ENCODE measurements around the gene SEC14L2. TPM values are rescaled to one million over a fixed set of nuclear protein-coding genes. Genes with fewer than 3 reads are reported as not detected.
A peak's percentile ranks its signal among the peaks of the same experiment; 100 is the strongest.

The SEC14L2 gene
- total RNA-seq, 1 experiment from 2014 or later: 4.2 TPM

- no peak for DNase-seq
- Histone ChIP-seq H3K4me3 (ENCODE audit: insufficient read depth, low read depth, low read length) (no peak overlapping the region), H3K27me3 (ENCODE audit: control insufficient read depth, insufficient read depth, low read length) (no peaks in the 10 kb centered on the region)
Observed at GRCh38 chr22:30406400-30406799, 9.6 kb downstream of the SEC14L2 start.

GRCh38 chr22:30408388-30409102 is 11.7 kb downstream of the SEC14L2 start:
- H3K4me3 ChIP-seq (ENCODE audit: insufficient read depth, low read depth, low read length): no peak overlapping the region
- H3K27me3 ChIP-seq (ENCODE audit: control insufficient read depth, insufficient read depth, low read length): no peaks in the 10 kb centered on the region
- no peak for DNase-seq
- H3K36me3 ChIP-seq (replicated peaks; ENCODE audit: control insufficient read depth, insufficient read depth, low read length): peaks cover 7% of the 10 kb centered on the region

More at GRCh38 chr22:30406400-30406799, 9.6 kb downstream of the SEC14L2 start:
- peaks cover 6% of the 10 kb centered on the region for H3K36me3 ChIP-seq (replicated peaks; ENCODE audit: control insufficient read depth, insufficient read depth, low read length)

- Histone ChIP-seq H3K4me3 (ENCODE audit: insufficient read depth, low read depth, low read length) (no peak overlapping the region), H3K36me3 (replicated peaks; ENCODE audit: control insufficient read depth, insufficient read depth, low read length) (peaks cover 10% of the 10 kb centered on the region), H3K27me3 (ENCODE audit: control insufficient read depth, insufficient read depth, low read length) (no peaks in the 10 kb centered on the region)
- no peak for DNase-seq
Observed at GRCh38 chr22:30411780-30412179, 15.0 kb downstream of the SEC14L2 start.

- Histone ChIP-seq H3K36me3 (replicated peaks; ENCODE audit: control insufficient read depth, insufficient read depth, low read length) (peaks cover 8% of the 10 kb centered on the region), H3K27me3 (ENCODE audit: control insufficient read depth, insufficient read depth, low read length) (no peaks in the 10 kb centered on the region), H3K4me3 (ENCODE audit: insufficient read depth, low read depth, low read length) (no peak overlapping the region)
- no peak for DNase-seq
Observed at GRCh38 chr22:30413001-30413400, 16.2 kb downstream of the SEC14L2 start.

GRCh38 chr22:30413745-30414524 is 17.1 kb downstream of the SEC14L2 start:
- H3K4me3 ChIP-seq (ENCODE audit: insufficient read depth, low read depth, low read length): no peak overlapping the region
- peaks cover 8% of the 10 kb centered on the region for H3K36me3 ChIP-seq (replicated peaks; ENCODE audit: control insufficient read depth, insufficient read depth, low read length)
- H3K27me3 ChIP-seq (ENCODE audit: control insufficient read depth, insufficient read depth, low read length): no peaks in the 10 kb centered on the region
- no peak for DNase-seq

GRCh38 chr22:30414525-30415047 is 17.8 kb downstream of the SEC14L2 start:
- no peak for DNase-seq
- Histone ChIP-seq H3K27me3 (ENCODE audit: control insufficient read depth, insufficient read depth, low read length) (no peaks in the 10 kb centered on the region), H3K36me3 (replicated peaks; ENCODE audit: control insufficient read depth, insufficient read depth, low read length) (peaks cover 8% of the 10 kb centered on the region), H3K4me3 (ENCODE audit: insufficient read depth, low read depth, low read length) (no peak overlapping the region)

- no peak overlapping the region for H3K4me3 ChIP-seq (ENCODE audit: insufficient read depth, low read depth, low read length)
- H3K27me3 ChIP-seq (ENCODE audit: control insufficient read depth, insufficient read depth, low read length): no peaks in the 10 kb centered on the region
- DNase-seq: no peak
- peaks cover 7% of the 10 kb centered on the region for H3K36me3 ChIP-seq (replicated peaks; ENCODE audit: control insufficient read depth, insufficient read depth, low read length)
Observed at GRCh38 chr22:30416403-30416802, 19.6 kb downstream of the SEC14L2 start.

GRCh38 chr22:30416837-30417236 is 20.0 kb downstream of the SEC14L2 start:
- Histone ChIP-seq H3K4me3 (ENCODE audit: insufficient read depth, low read depth, low read length) (no peak overlapping the region), H3K36me3 (replicated peaks; ENCODE audit: control insufficient read depth, insufficient read depth, low read length) (peaks cover 7% of the 10 kb centered on the region), H3K27me3 (ENCODE audit: control insufficient read depth, insufficient read depth, low read length) (no peaks in the 10 kb centered on the region)
- DNase-seq: no peak

- peaks cover 5% of the 10 kb centered on the region for H3K36me3 ChIP-seq (replicated peaks; ENCODE audit: control insufficient read depth, insufficient read depth, low read length)
- no peak overlapping the region for H3K4me3 ChIP-seq (ENCODE audit: insufficient read depth, low read depth, low read length)
- no peak for DNase-seq
- H3K27me3 ChIP-seq (ENCODE audit: control insufficient read depth, insufficient read depth, low read length): no peaks in the 10 kb centered on the region
Observed at GRCh38 chr22:30420347-30421125, 23.7 kb downstream of the SEC14L2 start.

GRCh38 chr22:30421695-30422480 is 25.1 kb downstream of the SEC14L2 start:
- peaks cover 3% of the 10 kb centered on the region; the same call in 1 of the 2 replicates for H3K36me3 ChIP-seq (replicated peaks; ENCODE audit: control insufficient read depth, insufficient read depth, low read length)
- no peak for DNase-seq
- no peak overlapping the region for H3K4me3 ChIP-seq (ENCODE audit: insufficient read depth, low read depth, low read length)
- no peaks in the 10 kb centered on the region for H3K27me3 ChIP-seq (ENCODE audit: control insufficient read depth, insufficient read depth, low read length)

- DNase-seq: peak; percentile 76
- Histone ChIP-seq H3K27me3 (ENCODE audit: control insufficient read depth, insufficient read depth, low read length) (no peaks in the 10 kb centered on the region), H3K36me3 (replicated peaks; ENCODE audit: control insufficient read depth, insufficient read depth, low read length) (no peaks in the 10 kb centered on the region; the same call in 1 of the 2 replicates), H3K4me3 (ENCODE audit: insufficient read depth, low read depth, low read length) (peak overlapping the region; percentile 85)
Observed at GRCh38 chr22:30422481-30423300, 25.9 kb downstream of the SEC14L2 start.

GRCh38 chr22:30423301-30423958 is 26.6 kb downstream of the SEC14L2 start:
- H3K27me3 ChIP-seq (ENCODE audit: control insufficient read depth, insufficient read depth, low read length): no peaks in the 10 kb centered on the region
- peak overlapping the region; percentile 85 for H3K4me3 ChIP-seq (ENCODE audit: insufficient read depth, low read depth, low read length)
- DNase-seq: peak; percentile 85
- H3K36me3 ChIP-seq (replicated peaks; ENCODE audit: control insufficient read depth, insufficient read depth, low read length): peaks cover 3% of the 10 kb centered on the region
